Fibroblast of mammary gland (primary cell): ENCODE measurements around the gene GLCCI1.

Source experiments
- DNase-seq: peaks from one replicate; pipeline ENCODE4 v3.0.0-alpha.2; 2010; ENCODE audit warnings: low read depth
- H3K4me3 ChIP-seq: 2 replicates; pipeline ENCODE4 v1.5.1; 2011; ENCODE audit warnings: low read depth, mild to moderate bottlenecking, low read length, moderate library complexity; ENCODE audit not compliant: control insufficient read depth
- CTCF ChIP-seq: conservative IDR thresholded peaks from 2 replicates; pipeline ENCODE4 v1.5.1; 2011; ENCODE audit warnings: low read depth, low read length, inconsistent platforms; ENCODE audit not compliant: control insufficient read depth, insufficient read depth

The GLCCI1 gene

GRCh38 chr7:8082762-8083161, 114.2 kb downstream of the GLCCI1 start:
- no peak overlapping the region for H3K4me3 ChIP-seq
- TF ChIP-seq CTCF, result no peak
- no peak for DNase-seq

- TF ChIP-seq CTCF, result no peak
- no peak for DNase-seq
- H3K4me3 ChIP-seq, result no peak overlapping the region
Observed at GRCh38 chr7:8084836-8085235, 116.2 kb downstream of the GLCCI1 start.

GRCh38 chr7:8085420-8085819, 116.8 kb downstream of the GLCCI1 start:
- no peak for TF ChIP-seq CTCF
- no peak overlapping the region for H3K4me3 ChIP-seq
- DNase-seq, result no peak

GRCh38 chr7:8086239-8086638, 117.6 kb downstream of the GLCCI1 start:
- DNase-seq, result no peak
- H3K4me3 ChIP-seq, result no peak overlapping the region
- TF ChIP-seq CTCF, result no peak

GRCh38 chr7:8089036-8089780, 120.6 kb downstream of the GLCCI1 start:
- no peak for DNase-seq
- no peak for TF ChIP-seq CTCF
- no peak overlapping the region for H3K4me3 ChIP-seq

GRCh38 chr7:8092140-8092539, 123.5 kb downstream of the GLCCI1 start:
- no peak for TF ChIP-seq CTCF
- H3K4me3 ChIP-seq, result no peak overlapping the region
- DNase-seq, result no peak
